HS-5 (cell line): ENCODE measurements around the gene NCAPD2.

Source experiments
- DNase-seq: peaks from one replicate; pipeline ENCODE4 v3.0.0-alpha.2; 2012; ENCODE audit warnings: low read depth

NCAPD2 gene

DNA sequence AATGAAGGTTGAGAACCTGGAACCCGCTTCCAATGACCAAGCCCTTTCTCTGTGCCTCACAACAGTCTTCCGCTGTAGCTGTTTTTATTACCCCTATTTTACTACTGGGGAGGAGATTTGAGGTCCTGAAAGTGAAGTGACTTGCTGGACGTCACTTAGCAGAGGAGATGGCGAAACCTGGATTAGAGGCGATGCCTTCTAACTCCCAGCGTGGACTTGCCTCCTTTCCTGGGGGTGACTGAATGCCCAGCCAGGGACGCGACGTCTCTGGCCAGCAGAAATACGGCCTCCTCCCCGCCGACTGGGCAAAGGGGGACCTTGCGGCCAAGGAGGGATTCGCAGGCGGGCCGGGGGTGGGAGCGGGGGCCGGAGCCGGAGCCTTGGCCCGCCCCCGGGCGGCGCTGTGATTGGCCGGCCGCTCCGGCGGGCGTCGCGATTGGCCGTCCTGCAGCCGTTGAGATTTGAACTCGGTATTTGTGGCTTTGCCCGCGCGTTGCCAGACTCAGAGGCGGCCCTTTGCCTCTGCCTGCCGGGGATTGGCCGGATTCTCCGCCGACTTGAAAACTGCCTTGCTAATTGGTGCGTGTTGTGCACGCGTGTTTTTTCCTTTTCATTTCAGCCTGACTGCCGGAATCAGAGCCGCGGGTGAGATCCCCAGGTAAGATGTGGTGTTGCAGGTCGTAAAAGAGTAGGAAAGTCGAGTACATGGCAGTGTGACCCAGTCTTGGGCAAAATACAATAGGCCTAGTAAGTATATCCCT, at the start of gene NCAPD2:
NCAPD2 (plus strand) TSS at position 606 of the 761 bp plus-strand sequence. CDS start 997 bp downstream, outside the sequence.
- peak; percentile 94 for DNase-seq

DNA sequence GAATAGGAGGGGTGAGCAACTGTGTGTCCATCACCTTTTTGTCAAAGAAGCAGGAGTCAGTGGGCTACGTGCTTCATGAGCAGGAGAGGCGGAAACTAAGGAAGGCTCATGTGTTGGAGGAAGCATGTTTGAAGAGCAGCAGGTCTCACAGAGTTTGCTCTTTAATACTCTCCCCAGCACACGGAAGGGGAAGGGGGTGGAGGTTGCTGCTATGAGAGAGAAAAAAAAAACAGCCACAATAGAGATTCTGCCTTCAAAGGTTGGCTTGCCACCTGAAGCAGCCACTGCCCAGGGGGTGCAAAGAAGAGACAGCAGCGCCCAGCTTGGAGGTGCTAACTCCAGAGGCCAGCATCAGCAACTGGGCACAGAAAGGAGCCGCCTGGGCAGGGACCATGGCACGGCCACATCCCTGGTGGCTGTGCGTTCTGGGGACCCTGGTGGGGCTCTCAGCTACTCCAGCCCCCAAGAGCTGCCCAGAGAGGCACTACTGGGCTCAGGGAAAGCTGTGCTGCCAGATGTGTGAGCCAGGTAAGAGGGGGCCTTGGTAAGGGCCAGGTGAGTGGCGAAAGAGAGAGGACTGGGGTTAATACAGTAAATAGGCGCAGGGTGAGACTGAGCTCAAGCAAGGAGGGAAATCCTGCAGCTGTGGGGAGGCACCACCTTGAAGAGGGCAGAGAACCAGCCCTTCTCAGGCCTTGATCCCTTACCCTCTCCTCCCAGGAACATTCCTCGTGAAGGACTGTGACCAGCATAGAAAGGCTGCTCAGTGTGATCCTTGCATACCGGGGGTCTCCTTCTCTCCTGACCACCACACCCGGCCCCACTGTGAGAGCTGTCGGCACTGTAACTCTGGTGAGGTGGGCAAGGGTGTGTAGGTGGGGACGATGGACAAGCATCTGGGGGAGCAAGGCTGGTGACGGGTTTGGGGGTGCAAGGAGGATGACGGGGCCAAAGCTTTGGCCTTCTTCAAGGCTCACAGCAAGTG, 48.9 kb upstream of the NCAPD2 start, which contains the start of gene CD27:
CD27 (plus strand) TSS at position 252 of the 985 bp plus-strand sequence; CDS start at position 393, 141 bp downstream.
- DNase-seq, result no peak

DNA sequence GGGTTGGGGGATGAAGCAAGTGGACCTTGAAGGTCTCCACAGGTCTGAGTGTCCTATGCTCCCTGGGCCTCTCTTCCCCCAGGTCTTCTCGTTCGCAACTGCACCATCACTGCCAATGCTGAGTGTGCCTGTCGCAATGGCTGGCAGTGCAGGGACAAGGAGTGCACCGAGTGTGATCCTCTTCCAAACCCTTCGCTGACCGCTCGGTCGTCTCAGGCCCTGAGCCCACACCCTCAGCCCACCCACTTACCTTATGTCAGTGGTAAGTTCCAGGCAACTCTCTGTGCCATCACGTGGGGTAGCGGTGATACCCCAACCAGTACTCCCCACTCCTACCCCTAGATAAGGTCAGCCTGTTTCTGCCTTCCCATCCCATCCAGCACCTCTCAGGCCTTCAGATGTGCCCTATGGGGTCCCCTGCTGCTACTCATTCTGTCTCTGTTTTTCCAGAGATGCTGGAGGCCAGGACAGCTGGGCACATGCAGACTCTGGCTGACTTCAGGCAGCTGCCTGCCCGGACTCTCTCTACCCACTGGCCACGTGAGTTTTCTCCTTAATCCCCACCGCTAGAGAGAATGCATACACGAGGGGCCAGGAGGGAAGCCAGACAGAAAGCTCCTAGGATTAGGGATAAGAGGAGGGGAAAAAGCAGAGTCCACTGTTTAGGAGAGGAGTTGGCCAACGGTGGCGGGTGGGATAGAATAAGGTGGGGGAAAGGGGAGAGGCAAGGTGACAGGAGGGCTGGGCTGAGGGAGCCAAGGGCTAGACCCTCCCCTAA, 43.6 kb upstream of the NCAPD2 start:
- DNase-seq, result no peak

GRCh38 chr12:6450869-6451347, 43.0 kb upstream of the NCAPD2 start:
- no peak for DNase-seq

DNA sequence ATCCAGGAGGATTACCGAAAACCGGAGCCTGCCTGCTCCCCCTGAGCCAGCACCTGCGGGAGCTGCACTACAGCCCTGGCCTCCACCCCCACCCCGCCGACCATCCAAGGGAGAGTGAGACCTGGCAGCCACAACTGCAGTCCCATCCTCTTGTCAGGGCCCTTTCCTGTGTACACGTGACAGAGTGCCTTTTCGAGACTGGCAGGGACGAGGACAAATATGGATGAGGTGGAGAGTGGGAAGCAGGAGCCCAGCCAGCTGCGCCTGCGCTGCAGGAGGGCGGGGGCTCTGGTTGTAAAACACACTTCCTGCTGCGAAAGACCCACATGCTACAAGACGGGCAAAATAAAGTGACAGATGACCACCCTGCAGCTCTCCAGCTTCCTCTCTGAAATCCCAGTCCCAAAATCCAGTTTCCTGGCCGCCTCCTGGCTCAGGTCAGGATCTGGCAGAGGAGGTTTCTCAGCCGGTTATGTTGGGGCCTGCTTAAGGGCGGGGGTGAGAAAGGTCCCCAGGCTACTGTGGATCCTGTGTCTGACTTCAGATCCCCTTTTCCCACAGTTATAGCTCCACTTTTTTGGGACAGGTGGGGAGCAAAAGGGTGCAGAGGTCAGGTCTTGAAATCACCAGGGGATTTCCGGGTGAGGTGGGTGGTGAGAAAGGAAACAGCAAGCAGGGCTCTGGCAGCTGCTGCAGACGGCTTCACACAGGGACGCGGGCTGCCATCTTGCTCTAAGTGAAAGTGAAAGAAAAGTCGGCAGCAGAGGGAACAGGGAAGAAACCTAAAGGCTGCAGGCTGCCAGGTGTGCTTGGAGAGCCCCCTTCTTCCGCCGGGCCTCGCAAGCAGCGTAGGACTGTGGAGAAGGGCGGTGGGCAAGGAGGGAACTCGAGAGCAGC, 42.3 kb upstream of the NCAPD2 start, which contains the start of gene TAPBPL:
TAPBPL (plus strand) TSS at position 695 of the 897 bp plus-strand sequence. CDS start 207 bp downstream, outside the sequence.
- peak; percentile 60 for DNase-seq

DNA sequence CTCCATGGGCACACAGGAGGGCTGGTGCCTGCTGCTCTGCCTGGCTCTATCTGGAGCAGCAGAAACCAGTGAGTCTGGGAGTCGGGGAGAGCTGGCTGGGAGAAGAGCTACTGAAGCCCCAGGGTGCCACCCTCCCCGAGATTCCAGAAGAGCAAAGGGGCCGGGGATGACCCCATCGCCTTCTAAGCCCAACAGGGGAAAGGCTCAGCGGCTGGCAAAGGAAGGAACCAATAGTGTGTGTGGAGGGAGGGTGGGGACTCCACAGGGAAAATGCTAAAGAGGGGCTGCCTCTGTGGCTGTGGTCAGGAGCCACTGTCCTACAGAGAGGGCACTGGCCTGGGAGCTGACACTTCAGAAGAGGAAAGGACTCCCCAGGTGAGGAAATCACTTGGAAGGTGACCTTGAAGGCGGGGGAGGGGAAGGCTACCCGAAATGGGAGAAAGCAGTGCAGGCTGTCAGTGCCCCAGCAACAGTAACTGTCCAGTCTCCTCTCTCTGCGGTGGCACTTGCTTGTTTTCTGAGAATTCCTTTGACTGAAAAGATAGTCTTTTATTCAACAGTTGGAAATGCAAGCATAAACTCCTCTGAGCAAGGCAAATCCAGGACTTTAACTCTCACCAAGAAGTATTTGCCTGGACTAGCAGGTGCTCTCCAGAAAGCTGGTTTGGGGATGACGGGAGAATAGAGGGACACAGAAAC, 41.5 kb upstream of the NCAPD2 start:
- DNase-seq, result no peak

GRCh38 chr12:6452944-6453630, 40.8 kb upstream of the NCAPD2 start:
- DNase-seq, result no peak

DNA sequence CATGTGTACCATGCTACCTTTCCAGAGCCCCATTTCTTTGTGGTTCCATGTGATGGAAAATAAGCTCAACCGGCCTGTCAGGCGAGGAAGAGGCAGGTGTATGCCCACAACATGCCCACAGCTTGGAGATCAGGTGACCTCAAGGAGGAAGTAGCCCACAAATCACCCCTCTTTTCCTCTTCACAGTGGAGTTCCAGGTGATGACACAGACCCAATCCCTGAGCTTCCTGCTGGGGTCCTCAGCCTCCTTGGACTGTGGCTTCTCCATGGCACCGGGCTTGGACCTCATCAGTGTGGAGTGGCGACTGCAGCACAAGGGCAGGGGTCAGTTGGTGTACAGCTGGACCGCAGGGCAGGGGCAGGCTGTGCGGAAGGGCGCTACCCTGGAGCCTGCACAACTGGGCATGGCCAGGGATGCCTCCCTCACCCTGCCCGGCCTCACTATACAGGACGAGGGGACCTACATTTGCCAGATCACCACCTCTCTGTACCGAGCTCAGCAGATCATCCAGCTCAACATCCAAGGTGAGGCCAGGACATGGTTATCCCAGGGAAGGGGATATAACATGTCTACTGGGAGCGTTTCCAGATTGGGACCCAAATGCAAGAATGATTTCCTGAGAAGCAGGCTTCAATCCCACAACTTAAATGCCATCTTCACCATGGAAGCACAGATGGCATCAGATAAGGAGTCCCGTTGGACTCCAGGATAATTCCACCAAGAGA, 36.5 kb upstream of the NCAPD2 start:
- no peak for DNase-seq

DNA sequence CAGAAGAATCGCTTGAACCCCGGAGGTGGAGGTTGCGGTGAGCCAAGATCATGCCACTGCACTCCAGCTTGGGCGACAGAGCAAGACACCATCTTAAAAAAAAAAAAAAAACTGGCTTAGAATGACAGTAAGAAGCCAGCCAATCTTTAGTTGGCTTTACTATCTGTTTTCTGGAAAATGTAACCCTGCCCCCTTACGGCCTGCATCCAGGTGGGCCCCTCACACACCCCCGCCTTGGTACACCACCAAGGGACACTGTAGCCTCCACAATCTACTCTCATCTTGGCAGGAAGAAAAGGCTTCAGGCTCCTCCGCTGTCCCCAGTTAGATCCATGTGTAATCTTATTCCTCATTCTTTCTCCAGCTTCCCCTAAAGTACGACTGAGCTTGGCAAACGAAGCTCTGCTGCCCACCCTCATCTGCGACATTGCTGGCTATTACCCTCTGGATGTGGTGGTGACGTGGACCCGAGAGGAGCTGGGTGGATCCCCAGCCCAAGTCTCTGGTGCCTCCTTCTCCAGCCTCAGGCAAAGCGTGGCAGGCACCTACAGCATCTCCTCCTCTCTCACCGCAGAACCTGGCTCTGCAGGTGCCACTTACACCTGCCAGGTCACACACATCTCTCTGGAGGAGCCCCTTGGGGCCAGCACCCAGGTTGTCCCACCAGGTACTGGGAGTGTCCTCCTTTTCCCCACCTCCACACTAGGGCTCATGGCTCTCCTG, 35.5 kb upstream of the NCAPD2 start:
- DNase-seq, result no peak

- no peak for DNase-seq
These were observed 34.9 kb upstream of the NCAPD2 start for GRCh38 chr12:6459004-6459337.

DNA sequence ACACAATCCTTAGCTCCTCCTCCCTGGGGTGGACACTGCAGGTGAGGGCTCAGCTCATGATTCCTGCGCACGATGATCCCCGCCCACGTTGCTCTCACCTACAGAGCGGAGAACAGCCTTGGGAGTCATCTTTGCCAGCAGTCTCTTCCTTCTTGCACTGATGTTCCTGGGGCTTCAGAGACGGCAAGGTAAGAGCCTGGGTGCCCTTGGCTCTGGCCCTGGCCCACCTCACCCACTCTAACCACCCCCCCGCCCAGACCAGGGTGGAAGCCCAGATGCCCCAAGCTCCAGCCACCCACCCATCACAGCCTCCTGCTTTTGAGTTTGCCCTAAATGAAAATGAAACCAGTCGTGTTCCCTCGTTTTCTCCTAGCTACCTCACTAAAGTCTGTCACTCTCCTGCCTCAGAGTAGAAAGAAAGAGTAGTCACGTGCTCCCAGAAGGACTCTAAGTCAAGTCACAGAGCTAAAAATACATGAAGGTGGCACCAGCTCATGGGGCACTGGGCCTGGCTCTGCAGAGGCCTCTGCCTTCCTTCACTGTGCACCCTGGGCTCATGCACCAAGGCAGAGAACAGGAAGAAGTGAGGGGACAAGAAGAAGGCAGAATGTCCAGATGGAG, 33.0 kb upstream of the NCAPD2 start:
- no peak for DNase-seq

GRCh38 chr12:6461401-6462233, 32.3 kb upstream of the NCAPD2 start:
- DNase-seq, result no peak

DNA sequence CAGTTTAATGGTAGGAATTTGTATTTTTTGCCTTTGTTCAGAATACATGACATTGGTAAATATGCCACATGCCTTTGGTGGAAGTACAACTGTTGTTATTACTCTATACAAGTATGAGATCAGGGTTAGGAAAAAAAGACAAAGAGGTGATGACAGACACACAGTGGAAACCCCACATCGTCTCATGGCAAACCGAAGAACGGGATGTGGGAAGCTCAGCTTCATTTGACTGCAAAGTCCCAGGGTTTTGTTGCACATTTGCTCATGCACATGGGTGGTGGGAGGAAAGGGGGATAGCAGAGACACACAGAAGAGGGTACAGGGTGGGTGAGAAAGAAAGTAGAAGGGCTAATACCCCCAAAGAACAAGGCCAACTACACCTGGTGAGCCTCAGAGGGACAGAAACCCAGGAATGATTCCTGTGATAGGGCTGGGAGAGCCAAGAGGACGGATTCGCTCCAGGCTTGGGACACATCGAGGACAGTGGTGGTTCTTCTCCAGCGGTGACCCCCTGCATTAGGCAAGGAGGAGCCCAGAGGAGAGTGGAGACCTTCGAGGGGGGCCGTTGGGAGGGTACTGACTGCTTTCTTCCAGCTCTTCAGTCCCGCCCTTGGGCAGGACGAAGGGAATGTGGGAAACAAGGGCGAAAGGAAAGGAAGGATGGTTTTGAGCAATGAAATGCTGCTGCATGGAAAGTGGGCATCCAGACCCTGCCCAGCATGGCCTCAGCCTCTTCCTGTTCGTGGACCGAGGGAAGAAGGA, 31.5 kb upstream of the NCAPD2 start:
- DNase-seq, result no peak

DNA sequence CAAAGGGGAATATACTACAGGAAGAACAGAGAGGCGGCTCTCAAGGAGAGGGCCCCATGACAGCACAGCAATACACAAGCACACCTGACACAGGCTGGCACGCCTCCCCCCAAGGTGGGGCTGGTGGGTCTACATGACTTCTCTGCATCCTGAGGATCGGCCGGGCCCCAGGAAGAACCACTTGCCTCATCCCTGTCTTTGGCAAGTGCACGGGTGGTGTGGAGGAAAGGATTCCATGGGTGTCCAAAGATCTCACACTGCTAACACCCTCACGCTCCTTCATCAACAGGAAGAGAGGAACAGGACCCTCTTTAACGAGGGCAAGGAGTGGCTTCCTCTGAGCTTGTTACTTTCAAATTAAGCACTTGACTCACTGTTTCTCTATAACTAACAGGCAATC, 30.7 kb upstream of the NCAPD2 start:
- no peak for DNase-seq

DNA sequence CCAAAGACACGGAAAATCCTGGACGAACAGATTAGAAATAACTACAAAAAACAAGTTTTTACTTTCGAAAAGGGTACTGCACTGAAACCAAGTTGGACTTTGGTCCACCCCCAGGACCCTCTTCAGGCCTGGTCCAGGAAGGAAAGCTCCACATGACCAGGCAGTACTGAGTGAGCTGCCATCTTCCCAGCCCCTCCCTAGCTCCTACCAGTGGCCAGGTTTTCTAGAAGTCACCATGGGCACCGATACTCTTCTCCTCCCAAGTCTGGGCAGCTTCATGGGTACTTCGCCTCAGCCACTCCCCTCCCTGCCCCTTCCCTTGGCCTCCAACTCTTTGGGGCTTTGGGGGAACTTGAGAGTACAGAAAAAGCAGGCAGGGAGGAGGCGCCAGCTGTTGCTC, 30.0 kb upstream of the NCAPD2 start:
- no peak for DNase-seq

GRCh38 chr12:6464531-6464930, 29.4 kb upstream of the NCAPD2 start:
- DNase-seq, result no peak
